Stimulated activated CD4-positive, alpha-beta T cell treated with anti-CD3 and anti-CD28 coated beads, TNF-alpha, amount 100 ng/mL, for 24 hours (primary cell): Measurements from ENCODE around the gene ATF7.
"Not testable (repeated sequence)": the region's sequence is repeated elsewhere in the genome, so short reads cannot be mapped to it uniquely, and the experiment has no call there.

Experiments used
- DNase-seq, 3 experiments: peaks; one replicate each; pipeline ENCODE4 v3.0.0-alpha.2; 2020; ENCODE audit warnings: low read depth in 3 of 3

Gene ATF7

GRCh38 chr12:53627919-53628318 is 1.7 kb upstream of the ATF7 start:
- no peak for DNase-seq

DNA sequence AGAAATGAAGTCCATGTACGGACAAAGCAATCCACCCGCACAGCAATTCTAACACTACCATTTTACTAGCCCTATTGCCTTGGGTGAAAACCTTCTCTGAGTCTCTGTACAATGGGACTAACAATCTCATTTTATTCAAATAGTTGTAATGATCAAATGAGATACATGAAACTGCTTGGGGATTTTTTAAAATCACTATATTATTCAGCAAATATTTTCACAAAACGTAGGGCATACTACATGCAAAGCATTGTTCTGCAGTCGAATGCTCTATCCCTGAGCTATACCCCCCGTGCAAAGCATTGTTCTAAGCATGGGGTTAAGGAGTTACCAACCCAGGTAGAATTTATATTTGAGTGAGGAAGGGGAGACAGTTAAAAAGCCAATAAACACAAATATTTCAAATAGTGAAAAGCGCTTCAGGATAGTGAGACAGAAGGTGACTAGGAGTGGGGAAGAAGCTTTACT is 554 bp upstream of the ATF7 start:
- no peak for DNase-seq

DNA sequence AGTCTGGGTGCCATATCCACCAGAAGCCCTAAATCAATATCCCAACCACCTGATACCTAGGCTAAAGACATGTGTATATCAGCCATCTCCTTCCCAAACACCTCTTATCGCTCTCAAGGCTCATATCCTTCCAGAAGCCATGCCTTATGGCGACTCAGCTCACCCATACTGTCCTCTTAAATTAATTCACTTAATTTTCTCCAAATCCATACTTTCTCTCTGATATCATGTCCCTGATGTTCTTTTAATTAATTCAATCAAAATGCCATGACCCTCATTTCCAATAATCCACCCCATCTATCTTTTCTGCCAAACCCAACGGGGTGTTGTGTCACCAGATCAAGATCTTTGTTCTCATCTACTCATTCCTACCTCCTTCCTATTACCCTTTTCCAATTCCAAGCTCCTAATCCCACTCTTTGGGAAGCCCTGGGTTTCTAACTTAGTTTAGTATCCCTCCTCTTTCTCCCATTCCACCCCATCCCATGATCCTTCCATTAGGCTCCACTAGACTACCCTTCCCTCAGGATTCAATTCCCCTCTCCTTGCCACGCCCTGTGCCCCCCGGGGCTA is 723 bp downstream of the ATF7 start:
- DNase-seq = no peak

DNA sequence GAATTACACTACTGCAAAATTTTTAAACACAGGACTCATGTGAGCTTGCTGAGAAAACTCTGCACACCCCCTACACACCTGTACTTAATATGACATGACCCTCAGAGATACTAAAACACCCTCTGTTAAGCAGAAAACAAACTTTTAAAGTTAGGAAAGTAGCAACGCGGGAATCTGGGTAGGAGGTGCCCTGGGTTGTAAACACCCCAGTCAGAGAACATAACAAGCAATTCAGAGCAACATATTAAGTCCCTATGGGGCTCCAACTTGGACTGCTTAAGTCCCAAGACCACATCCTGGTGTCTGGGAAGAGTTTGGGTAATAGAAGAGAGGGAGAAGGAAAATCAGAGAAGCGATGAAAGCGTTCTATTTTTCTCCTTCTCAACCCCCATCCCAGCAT is 1.2 kb downstream of the ATF7 start:
- DNase-seq = no peak

DNA sequence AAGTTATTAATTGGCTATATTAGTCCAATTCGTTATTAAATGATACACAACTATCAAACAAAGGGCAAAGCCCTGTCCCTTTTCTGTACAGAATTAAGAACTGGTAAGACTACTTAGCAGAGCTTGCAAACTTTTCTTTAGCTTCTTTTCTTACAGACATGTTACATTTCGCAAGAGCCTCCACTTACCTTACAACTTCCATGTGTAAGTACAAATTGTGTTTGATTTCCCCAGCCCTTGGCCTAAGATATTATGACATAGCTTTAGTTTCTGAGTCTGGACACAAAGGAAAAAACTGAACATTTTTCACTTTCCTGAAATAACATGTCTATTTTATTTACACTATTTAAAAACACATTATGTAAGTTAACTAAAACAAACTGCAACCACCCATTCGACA is 1.7 kb downstream of the ATF7 start:
- DNase-seq = no peak

DNA sequence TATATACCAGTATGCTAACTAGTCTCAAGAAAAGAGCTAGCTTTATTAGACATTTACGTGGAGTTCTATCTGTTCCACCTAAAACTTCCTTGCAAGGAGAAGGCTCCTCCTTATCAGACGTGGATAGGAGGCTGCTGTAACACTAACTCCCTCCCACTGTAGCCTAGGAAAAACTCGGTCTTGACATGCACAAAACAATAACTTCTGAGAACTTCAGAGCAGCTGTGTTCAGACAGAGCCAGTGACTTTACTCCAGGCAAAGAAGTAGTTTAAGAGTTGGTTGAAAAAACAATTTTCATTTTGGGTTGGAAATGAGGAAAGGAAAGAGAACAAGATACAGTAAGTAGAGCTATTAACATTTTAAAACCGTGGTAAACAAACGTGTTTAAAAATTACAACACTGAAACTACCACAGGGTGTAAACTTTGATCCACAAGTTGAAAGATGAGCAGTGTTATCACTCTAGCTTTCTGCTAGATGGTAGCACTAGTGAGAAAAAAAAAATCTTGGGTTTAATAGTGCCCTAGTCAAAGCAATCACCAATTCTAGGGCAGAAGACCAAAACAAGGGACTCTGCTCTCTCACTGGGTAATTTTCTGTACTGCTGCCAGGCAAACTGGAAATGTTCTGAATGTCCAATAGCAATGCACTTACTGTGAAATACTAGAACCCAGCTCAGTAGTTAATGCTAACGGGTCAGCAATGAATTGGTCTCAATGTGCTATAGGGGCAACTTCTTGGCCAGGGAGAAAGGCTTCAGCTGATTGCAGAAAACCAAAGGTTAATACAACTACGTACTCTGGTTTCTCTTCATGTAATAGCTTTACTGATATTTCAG is 2.4 kb downstream of the ATF7 start:
- no peak for DNase-seq

GRCh38 chr12:53622724-53623123 is 3.5 kb downstream of the ATF7 start:
- DNase-seq = no peak

- no peak for DNase-seq
Observed at GRCh38 chr12:53618275-53618674, 7.9 kb downstream of the ATF7 start.

GRCh38 chr12:53617700-53618099 is 8.5 kb downstream of the ATF7 start:
- DNase-seq = no peak

DNA sequence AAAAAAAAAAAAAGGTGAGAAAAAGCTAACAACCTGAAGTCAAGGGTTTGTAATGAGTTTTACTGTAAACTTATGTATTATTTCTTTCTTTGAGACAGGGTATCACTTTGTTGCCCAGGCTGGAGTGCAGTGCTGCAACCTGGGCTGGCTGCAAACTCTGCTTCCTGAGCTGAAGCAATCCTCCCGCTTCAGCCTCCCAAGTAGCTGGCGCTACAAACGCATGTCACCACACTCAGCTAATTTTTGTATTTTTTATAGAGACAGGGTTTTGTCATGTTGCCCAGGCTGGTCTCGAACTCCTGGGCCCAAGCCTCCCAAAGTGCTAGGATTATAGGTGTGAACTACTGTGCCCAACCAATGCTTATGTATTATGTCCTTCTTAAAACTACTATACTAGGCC is 9.2 kb downstream of the ATF7 start:
- DNase-seq = no peak

- no peak for DNase-seq
Observed at GRCh38 chr12:53613821-53614220, 12.4 kb downstream of the ATF7 start.

- DNase-seq = no peak
Observed at GRCh38 chr12:53612978-53613377, 13.2 kb downstream of the ATF7 start.

DNA sequence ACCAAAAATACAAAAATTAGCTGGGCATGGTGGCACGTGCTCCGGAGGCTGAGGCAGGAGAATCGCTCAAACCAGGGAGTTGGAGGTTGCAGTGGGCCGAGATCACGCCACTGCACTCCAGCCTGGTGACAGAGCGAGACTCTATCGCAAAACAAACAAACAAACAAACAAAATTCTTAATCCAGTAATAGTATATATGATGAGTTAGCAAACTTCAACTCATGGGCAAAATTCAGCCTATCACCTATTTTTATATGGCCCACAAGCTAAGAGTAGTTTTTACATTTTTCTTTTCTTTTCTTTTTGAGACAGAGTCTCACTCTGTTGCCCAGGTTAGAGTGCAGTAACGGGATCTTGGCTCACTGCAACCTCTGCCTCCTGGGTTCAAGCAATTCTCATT is 14.9 kb downstream of the ATF7 start:
- DNase-seq = no peak

- DNase-seq = not testable (repeated sequence)
Observed at GRCh38 chr12:53606688-53607087, 19.5 kb downstream of the ATF7 start.

- no peak for DNase-seq
Observed at GRCh38 chr12:53604581-53604980, 21.6 kb downstream of the ATF7 start.

DNA sequence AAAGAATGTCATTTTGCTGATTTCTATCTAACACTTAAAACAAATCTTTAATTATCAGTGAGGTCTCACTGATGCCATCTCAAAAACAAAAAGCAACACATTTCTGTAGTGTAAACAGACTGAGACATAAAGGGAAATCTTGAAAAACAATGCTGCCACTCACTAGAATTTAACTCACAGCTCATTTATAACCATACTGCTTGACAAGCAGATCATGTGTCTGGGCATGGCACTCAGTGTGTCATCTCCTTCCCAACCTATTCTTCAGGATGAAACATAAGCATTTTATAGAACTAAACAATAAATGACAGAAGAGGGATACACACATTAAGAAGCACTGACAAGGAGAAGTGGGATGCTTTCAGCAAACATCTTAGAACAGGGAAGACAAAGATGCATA is 22.4 kb downstream of the ATF7 start:
- DNase-seq = no peak

DNA sequence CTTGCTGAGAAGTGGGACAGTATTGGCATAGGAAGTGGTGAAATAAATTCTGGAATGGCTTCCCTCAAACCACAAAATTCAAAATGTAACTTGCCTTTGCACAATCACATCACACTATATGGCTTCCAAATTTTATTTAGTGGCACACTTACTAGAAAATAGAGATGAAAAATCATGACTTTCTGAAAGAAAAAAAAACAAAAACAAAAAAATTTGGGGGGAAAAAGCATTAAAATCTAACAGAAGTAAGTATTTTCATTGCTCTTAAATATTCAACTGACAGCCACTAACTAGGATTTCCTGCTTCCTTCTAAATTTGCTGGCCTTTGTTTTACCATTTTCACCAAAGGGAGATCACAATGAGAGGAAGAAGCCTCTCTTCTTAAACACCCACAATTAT is 23.0 kb downstream of the ATF7 start:
- no peak for DNase-seq

DNA sequence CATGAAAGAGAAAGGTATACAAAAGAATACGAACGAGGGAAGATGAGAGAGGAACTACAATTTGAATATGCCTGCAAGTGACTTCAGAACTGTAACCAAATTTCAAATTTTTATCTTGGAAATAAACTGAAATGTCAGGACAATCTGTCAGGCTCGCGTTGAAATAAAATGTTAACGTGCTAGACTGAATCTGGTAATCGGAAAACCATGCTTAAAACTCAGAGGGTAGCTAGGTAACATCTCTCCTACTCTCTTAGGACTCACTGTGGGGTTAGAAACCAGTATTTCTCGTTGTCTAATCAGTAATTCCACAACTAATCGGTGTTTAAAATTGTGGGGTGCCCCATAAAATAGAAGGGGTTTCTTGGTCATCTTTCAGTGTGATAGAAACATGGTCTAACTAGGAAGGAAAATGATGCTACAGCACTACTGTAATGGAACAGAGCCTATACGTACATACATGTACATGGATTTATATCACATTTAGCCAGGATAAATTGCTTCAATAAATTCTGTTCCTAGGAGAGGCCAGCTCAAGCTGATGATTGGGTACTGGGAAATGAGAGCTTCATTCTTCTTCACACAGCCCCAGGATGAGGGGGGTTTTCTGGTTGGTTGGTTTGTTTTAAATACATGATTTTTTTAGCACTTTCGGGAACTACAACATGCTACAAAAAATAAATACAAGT is 23.9 kb downstream of the ATF7 start:
- DNase-seq = no peak

DNA sequence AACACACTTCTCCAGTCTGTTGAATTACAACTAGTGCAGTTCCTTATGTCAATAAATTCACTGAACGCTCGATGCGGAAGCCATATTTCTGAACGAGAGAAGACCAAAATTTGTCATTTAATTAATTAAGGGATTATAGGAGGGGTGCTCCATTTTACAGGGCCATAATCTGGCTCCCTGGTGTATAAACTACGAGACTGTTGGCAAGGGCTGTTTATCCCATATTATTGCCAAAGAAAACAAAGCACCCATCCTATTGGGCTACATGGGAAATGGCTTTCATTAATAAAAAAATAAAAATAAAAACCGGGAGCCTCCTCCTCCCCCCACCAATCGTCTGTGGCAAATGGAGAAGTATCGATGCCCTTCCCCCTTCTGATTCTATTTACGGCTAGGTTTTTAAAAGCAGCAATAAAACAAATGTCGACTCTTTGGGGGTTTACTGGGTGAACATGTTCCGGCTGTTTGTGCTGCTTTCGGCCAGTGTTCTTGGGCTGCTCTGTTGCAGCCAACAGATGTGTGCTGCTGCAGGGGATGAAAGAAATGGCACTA is 24.8 kb downstream of the ATF7 start:
- no peak for DNase-seq

DNA sequence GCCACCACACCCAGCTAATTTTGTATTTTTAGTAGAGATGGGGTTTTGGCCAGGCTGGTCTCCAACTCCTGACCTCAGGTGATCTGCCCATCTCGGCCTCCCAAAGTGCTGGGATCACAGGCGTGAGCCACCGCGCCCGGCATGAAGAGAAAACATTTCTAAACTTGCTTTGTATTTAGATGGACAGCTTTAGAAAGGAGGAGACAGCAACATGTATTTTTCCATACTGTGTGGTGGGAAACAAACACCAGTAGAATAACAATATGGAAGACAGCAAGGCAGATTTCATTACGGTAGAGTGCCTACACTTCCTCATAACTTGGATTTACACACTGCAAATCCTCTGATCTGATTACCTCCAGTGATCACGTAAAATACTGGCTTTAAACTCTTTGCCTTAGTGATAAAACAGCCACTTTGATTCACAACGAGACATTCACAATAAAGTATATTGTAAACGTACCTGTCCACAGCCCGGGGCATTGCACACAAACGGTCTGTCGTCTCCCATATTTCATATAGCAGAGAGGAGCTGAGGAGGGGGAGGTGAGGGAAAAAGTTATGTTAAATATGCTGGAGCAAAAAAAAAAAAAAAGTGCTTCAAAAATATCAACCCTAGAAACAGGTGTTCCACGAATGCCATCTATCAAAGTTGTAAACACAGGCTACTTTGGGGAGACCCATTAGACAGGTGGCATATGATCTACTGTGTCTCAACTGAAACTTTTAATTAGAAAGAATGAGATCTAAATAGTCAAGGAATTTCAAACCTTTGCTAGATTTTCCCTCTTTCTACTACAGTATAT is 25.5 kb downstream of the ATF7 start:
- DNase-seq = no peak

- DNase-seq = no peak
Observed at GRCh38 chr12:53599579-53599978, 26.6 kb downstream of the ATF7 start.

GRCh38 chr12:53598971-53599370 is 27.2 kb downstream of the ATF7 start:
- DNase-seq = not testable (repeated sequence)
